HG03159 (cell line): ENCODE data around the gene GNA14.
"Not testable (repeated sequence)": the region's sequence is repeated elsewhere in the genome, so short reads cannot be mapped to it uniquely, and the experiment has no call there.

Experiments used
- ATAC-seq: cut with Tn5 transposase; IDR thresholded peaks from one replicate; pipeline ENCODE4 v1.9.1; 2021; ENCODE audit warnings: mild to moderate bottlenecking, moderate library complexity; ENCODE audit not compliant: unreplicated experiment

The GNA14 gene

GRCh38 chr9:77497322-77498198, 150.6 kb downstream of the GNA14 start:
- ATAC-seq: no peak

- ATAC-seq: no peak
Observed at GRCh38 chr9:77495834-77496671, 152.1 kb downstream of the GNA14 start.

- ATAC-seq: not testable (repeated sequence)
Observed at GRCh38 chr9:77490279-77490678, 157.8 kb downstream of the GNA14 start.

- ATAC-seq: not testable (repeated sequence)
Observed at GRCh38 chr9:77489405-77490163, 158.5 kb downstream of the GNA14 start.

- no peak for ATAC-seq
Observed at GRCh38 chr9:77488439-77489126, 159.5 kb downstream of the GNA14 start.

- ATAC-seq: no peak
Observed at GRCh38 chr9:77486968-77487367, 161.2 kb downstream of the GNA14 start.

- no peak for ATAC-seq
Observed at GRCh38 chr9:77486463-77486862, 161.7 kb downstream of the GNA14 start.

GRCh38 chr9:77475641-77476473, 172.3 kb downstream of the GNA14 start:
- peak; percentile 98 for ATAC-seq

- no peak for ATAC-seq
Observed at GRCh38 chr9:77474936-77475335, 173.2 kb downstream of the GNA14 start.

GRCh38 chr9:77472646-77473045, 175.5 kb downstream of the GNA14 start:
- ATAC-seq: no peak

- ATAC-seq: no peak
Observed at GRCh38 chr9:77471572-77471971, 176.6 kb downstream of the GNA14 start.

GRCh38 chr9:77469515-77470231, 178.4 kb downstream of the GNA14 start:
- ATAC-seq: no peak

- no peak for ATAC-seq
Observed at GRCh38 chr9:77464661-77465060, 183.5 kb downstream of the GNA14 start.

GRCh38 chr9:77463151-77463550, 185.0 kb downstream of the GNA14 start:
- ATAC-seq: no peak

GRCh38 chr9:77462066-77462465, 186.1 kb downstream of the GNA14 start:
- no peak for ATAC-seq

- ATAC-seq: no peak
Observed at GRCh38 chr9:77460938-77461337, 187.2 kb downstream of the GNA14 start.

GRCh38 chr9:77457916-77458592, 190.1 kb downstream of the GNA14 start:
- ATAC-seq: peak; percentile 84

- peak; percentile 78 for ATAC-seq
Observed at GRCh38 chr9:77456829-77457437, 191.2 kb downstream of the GNA14 start.
